T47D (cell line): ENCODE measurements around the gene FGD2.

Experiments
- DNase-seq, 2 experiments: peaks; one replicate each; pipeline versions ENCODE4 v3.0.0 to v3.0.0-alpha.2; 2011 to 2012; ENCODE audit warnings: low read depth in 1 of 2, low spot score in 1 of 2
- JUND ChIP-seq: IDR thresholded peaks from 2 replicates; pipeline ENCODE4 v1.6.1; 2012; ENCODE audit warnings: low read depth
- in situ Hi-C: cut with HindIII; loops from 2 replicates; pipeline ENCODE4 v1.10.0; 2016; ENCODE audit warnings: low sequenced_read_pairs, low pct_unique_long_range_greater_than_20kb

The FGD2 gene

GRCh38 chr6:36967301-36967700 is 38.2 kb upstream of the FGD2 start:
- in situ Hi-C loops, result no loop called here
- no peak for TF ChIP-seq JUND

DNA sequence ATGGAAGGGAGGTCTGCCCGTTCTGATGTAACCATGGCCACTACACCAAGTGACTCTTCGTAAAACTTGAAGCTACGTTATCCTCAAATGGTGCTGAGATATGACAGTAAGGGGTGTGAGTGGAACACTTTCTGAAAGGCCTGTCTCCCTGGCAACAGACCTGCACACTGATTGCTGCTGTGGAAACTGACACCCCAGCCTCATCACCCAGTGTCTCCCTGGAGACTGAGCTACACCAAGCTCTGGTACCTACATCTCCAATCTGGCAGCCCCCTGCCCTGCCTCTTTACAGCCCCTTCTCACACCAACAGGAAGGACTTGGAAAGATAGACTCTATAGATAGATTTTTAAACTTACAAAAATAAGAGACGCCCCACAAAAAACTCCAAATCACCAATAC is 37.7 kb upstream of the FGD2 start:
- TF ChIP-seq JUND, result no peak
- no peak for DNase-seq
- in situ Hi-C loops, result no loop called here

More at GRCh38 chr6:36967301-36967700, 38.2 kb upstream of the FGD2 start:
- DNase-seq, result no peak

GRCh38 chr6:36968266-36968977 is 37.0 kb upstream of the FGD2 start:
- in situ Hi-C loops, result no loop called here
- no peak for DNase-seq
- no peak for TF ChIP-seq JUND

DNA sequence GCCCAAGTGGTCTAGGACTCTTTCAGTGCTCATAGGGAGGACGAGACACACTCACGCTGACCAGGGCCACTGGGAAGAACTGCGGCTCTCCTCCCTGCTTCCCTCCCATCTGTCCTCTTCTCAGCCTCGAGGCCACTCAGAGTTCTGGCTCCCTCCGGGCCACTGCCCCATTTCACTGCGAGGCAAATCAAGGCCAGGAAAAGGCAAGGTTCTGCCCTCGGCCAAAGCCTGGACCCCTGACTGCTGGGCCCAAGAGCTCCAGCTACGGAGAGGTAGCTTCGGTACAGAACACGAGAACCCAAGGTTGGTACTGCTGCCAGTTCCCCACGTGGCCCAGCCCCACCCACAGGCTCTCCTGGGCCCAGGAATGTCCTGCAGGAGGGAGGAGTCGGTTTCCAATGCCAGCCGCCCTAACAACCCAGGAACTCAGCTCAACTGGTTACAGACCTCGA is 36.2 kb upstream of the FGD2 start:
- in situ Hi-C loops, result no loop called here
- no peak for TF ChIP-seq JUND
- DNase-seq, result no peak

DNA sequence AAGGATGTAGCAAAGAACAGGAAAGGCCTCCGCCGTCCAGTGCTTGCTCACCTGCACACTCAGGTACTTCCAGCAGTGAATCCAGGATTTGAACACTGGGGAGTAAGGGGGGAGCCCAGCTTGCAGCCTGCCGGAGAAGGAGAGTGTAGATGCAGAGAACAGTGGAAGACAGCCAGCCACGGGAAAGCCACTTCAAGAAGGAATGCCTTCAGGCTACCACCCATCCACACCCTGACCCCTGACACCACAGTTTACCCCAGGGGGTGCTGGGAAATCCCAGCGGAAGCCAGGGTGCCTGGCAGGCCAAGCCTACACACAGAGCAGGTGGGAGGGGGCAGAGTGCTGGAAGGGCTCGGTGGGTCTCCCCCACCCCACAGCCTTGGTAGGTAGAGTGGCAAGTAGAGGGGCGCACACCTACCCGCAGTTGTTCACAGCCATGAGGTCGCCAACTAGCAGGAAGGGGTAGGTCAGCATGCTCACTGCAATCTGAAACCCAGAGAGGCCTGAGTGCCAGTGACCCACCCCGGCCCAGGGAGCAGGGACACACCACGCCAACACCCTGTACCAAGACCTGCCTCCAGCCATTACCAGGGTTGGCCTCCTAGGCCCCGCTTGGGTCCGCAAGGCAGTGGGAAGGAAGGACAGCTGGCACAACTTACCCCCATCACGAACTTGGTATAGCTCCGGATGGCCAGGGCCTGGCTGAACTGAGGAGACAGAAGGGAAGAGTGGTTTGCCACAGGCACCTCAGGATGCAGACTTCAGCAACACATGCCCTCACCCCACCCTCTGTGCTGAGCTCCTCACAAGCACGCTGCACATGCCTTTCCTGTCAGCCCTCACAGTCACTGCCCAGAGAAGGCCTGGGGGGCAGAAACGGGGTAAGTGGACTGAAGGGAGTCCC is 35.2 kb upstream of the FGD2 start:
- DNase-seq, result no peak
- in situ Hi-C loops, result no loop called here
- no peak for TF ChIP-seq JUND

GRCh38 chr6:36970892-36971842 is 34.3 kb upstream of the FGD2 start:
- in situ Hi-C loops, result no loop called here
- TF ChIP-seq JUND, result no peak
- DNase-seq, result no peak

GRCh38 chr6:36971921-36972673 is 33.4 kb upstream of the FGD2 start:
- in situ Hi-C loops, result no loop called here
- no peak for TF ChIP-seq JUND
- DNase-seq, result no peak

DNA sequence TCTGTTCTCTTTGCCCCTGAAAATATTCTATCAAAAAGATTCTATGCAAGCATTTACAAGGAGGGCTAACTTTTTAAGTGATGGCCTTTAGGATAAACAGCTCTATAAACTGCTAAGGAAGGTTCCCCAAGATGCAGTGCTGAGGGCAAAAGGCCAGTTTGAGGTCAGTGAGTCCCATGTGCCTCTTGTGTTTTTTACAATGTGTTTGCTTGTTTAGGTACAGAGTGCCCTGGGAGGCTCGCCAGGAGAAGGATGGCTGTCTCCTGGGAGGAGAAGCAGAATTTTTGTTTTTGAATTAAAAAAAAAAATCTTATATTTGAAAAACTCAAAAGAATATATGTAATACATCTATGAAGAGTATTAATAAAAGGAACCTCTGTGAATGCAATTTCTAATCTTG is 32.3 kb upstream of the FGD2 start:
- in situ Hi-C loops, result no loop called here
- no peak for DNase-seq
- TF ChIP-seq JUND, result no peak

DNA sequence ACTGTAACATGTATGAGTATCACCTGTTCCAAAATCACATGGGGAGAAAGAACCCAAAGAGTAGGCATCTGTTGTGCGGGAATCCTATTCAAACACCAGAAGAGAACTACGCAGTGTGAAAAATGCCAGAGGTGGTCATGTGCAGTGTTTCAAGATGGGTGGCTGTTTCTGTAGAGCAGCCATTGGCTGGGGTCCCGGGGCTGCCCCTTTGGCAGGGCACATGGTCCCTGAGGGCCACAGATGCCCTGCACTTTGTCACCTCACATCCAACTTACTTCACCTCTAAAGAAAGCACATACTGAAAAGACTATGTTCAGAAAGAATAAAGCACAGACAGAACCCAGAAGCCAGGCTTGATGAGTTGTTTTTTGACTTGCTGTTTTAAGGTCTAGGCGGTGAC is 31.8 kb upstream of the FGD2 start:
- in situ Hi-C loops, result no loop called here
- DNase-seq, result no peak
- TF ChIP-seq JUND, result no peak

GRCh38 chr6:36975231-36976006 is 30.0 kb upstream of the FGD2 start:
- in situ Hi-C loops, result no loop called here
- TF ChIP-seq JUND, result no peak

DNA sequence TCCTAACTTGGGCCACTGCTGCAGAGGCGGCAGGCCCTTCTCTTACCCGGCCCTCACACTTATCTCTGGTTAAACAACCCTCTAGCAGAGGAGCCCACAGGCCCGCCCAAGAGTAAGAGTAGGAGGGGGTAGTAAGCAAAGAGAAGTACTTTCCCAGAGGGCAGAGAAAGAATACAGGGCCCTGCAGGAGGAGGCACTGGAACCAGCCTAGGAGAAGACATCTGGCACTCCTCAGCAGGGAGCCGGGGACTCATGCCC is 29.5 kb upstream of the FGD2 start:
- no peak for TF ChIP-seq JUND
- in situ Hi-C loops, result no loop called here
- no peak for DNase-seq

More at GRCh38 chr6:36975231-36976006, 30.0 kb upstream of the FGD2 start:
- no peak for DNase-seq
